T1000 (cell line): ENCODE data around the gene CTNNA2.

Experiments
- DNase-seq: peaks from one replicate; lab custom pipeline; 2025; ENCODE audit warnings: mixed read lengths; lab: John Stamatoyannopoulos, UW

Gene CTNNA2

GRCh38 chr2:79512442-79513401 lies at the start of gene CTNNA2:
CTNNA2 (plus strand) TSS chr2:79513051.
- DNase-seq, result peak; percentile 66

GRCh38 chr2:79487399-79487798 lies 25.5 kb upstream of the CTNNA2 start:
- no peak for DNase-seq

GRCh38 chr2:79511320-79511951 lies 1.4 kb upstream of the CTNNA2 start:
- peak; percentile 32 for DNase-seq

- DNase-seq, result no peak
Observed at GRCh38 chr2:79513711-79514110, 860 bp downstream of the CTNNA2 start.

- DNase-seq, result no peak
Observed at GRCh38 chr2:79529636-79530035, 16.8 kb downstream of the CTNNA2 start.

GRCh38 chr2:79530443-79530842 lies 17.6 kb downstream of the CTNNA2 start:
- DNase-seq, result no peak

- DNase-seq, result no peak
Observed at GRCh38 chr2:79547568-79547967, 34.7 kb downstream of the CTNNA2 start.

GRCh38 chr2:79552653-79553052 lies 39.8 kb downstream of the CTNNA2 start:
- DNase-seq, result no peak

- DNase-seq, result no peak
Observed at GRCh38 chr2:79554899-79555298, 42.0 kb downstream of the CTNNA2 start.

GRCh38 chr2:79564065-79564464 lies 51.2 kb downstream of the CTNNA2 start:
- no peak for DNase-seq

GRCh38 chr2:79569048-79569447 lies 56.2 kb downstream of the CTNNA2 start:
- no peak for DNase-seq

GRCh38 chr2:79573895-79574674 lies 61.2 kb downstream of the CTNNA2 start:
- no peak for DNase-seq

GRCh38 chr2:79576451-79576850 lies 63.6 kb downstream of the CTNNA2 start:
- DNase-seq, result no peak

- DNase-seq, result no peak
Observed at GRCh38 chr2:79578952-79579351, 66.1 kb downstream of the CTNNA2 start.

GRCh38 chr2:79580175-79580574 lies 67.3 kb downstream of the CTNNA2 start:
- DNase-seq, result no peak

- DNase-seq, result peak; percentile 12
Observed at GRCh38 chr2:79585701-79586433, 73.0 kb downstream of the CTNNA2 start.

GRCh38 chr2:79591281-79591680 lies 78.4 kb downstream of the CTNNA2 start:
- DNase-seq, result no peak

- no peak for DNase-seq
Observed at GRCh38 chr2:79593237-79593867, 80.5 kb downstream of the CTNNA2 start.

- no peak for DNase-seq
Observed at GRCh38 chr2:79596403-79596802, 83.6 kb downstream of the CTNNA2 start.

GRCh38 chr2:79604748-79605147 lies 91.9 kb downstream of the CTNNA2 start:
- no peak for DNase-seq

- DNase-seq, result no peak
Observed at GRCh38 chr2:79611448-79612016, 98.7 kb downstream of the CTNNA2 start.
